Smooth muscle cell (in vitro differentiated cells): ENCODE results near the gene OTULINL. TPM values are rescaled to one million over a fixed set of nuclear protein-coding genes. Genes with fewer than 3 reads are reported as not detected.

Experiments
- DNase-seq: peaks from one replicate; lab custom pipeline; 2025; ENCODE audit not compliant: unreplicated experiment; lab: John Stamatoyannopoulos, UW
- H2AFZ ChIP-seq: fragments of 200-600 bp; sonication (generic); 2 replicates; pipeline ENCODE4 v1.6.0; 2016; ENCODE audit warnings: antibody characterized with exemption, low read depth, mild to moderate bottlenecking
- H3F3A ChIP-seq: fragments of 200-600 bp; sonication (generic); 2 replicates; pipeline ENCODE4 v1.6.0; 2017; ENCODE audit warnings: antibody characterized with exemption, low read depth
- H3K27ac ChIP-seq: fragments of 200-600 bp; sonication (generic); 2 replicates; pipeline ENCODE4 v1.5.1; 2016; ENCODE audit warnings: low read depth, mild to moderate bottlenecking
- H3K27me3 ChIP-seq: fragments of 200-600 bp; sonication (generic); 2 replicates; pipeline ENCODE4 v1.6.1; 2016; ENCODE audit warnings: low read depth, mild to moderate bottlenecking
- H3K36me3 ChIP-seq: fragments of 200-600 bp; sonication (generic); 2 replicates; pipeline ENCODE4 v1.5.1; 2016; ENCODE audit warnings: low read depth
- H3K4me1 ChIP-seq: fragments of 200-600 bp; sonication (generic); 2 replicates; pipeline ENCODE4 v1.5.1; 2016; ENCODE audit warnings: low read depth
- H3K4me2 ChIP-seq: fragments of 200-600 bp; sonication (generic); 2 replicates; pipeline ENCODE4 v1.6.0; 2016; ENCODE audit warnings: mild to moderate bottlenecking
- H3K4me3 ChIP-seq: fragments of 200-600 bp; sonication (generic); 2 replicates; pipeline ENCODE4 v1.5.1; 2016; ENCODE audit warnings: mild to moderate bottlenecking
- H3K79me2 ChIP-seq: fragments of 200-600 bp; sonication (generic); 2 replicates; pipeline ENCODE4 v1.6.0; 2016; ENCODE audit warnings: low read depth, mild to moderate bottlenecking
- H3K9ac ChIP-seq: fragments of 200-600 bp; sonication (generic); 2 replicates; pipeline ENCODE4 v1.6.0; 2016; ENCODE audit warnings: low read depth
- H3K9me3 ChIP-seq: fragments of 200-600 bp; sonication (generic); replicated peaks from 2 replicates; pipeline ENCODE4 v1.5.1; 2016; ENCODE audit warnings: low read depth
- H4K20me1 ChIP-seq: fragments of 200-600 bp; sonication (generic); 2 replicates; pipeline ENCODE4 v1.6.0; 2016; ENCODE audit warnings: low read depth
- CTCF ChIP-seq: fragments of 200-600 bp; sonication (generic); IDR thresholded peaks from 2 replicates; pipeline ENCODE4 v1.5.1; 2017; ENCODE audit warnings: borderline replicate concordance, mild to moderate bottlenecking, antibody characterized with exemption; ENCODE audit not compliant: insufficient read depth, poor library complexity, severe bottlenecking
- WGBS: methylation state at CpG from one replicate; pipeline ENCODE4 v1.1.7; 2016; ENCODE audit warnings: low lambda C conversion rate; 5-methylcytosine and 5-hydroxymethylcytosine counted together
- polyA plus RNA-seq: library from polyadenylated mRNA; unstranded; fragments of >200 nt; fragmentation: Nextera tagmentation; extraction: Ambion mirVana; gene quantifications from 2 replicates; pipeline ENCODE4 v1.2.1, GENCODE V29; 2016
- total RNA-seq: library from RNA; depleted of rRNA; stranded (reverse); fragments of >200 nt; gene quantifications from 2 replicates; pipeline ENCODE4 v1.2.3, GENCODE V29; 2014

Gene OTULINL
- total and polyA plus RNA-seq, 2 experiments from 2014 or later: 0.19 to 1.1 TPM

GRCh38 chr5:14582797-14583137 lies 1.2 kb downstream of the OTULINL start:
- peaks cover 8% of the 10 kb centered on the region for H3F3A ChIP-seq
- DNase-seq: no peak
- no peaks in the 10 kb centered on the region for H4K20me1 ChIP-seq
- no peak overlapping the region for H3K27ac ChIP-seq
- peaks cover 4% of the 10 kb centered on the region for H3K4me1 ChIP-seq
- peak overlapping the region; percentile 93 for H3K4me2 ChIP-seq
- no peaks in the 10 kb centered on the region for H3K79me2 ChIP-seq
- 46% methylated on average over 9 of the region's 9 CpGs for WGBS
- TF ChIP-seq CTCF: no peak
- no peaks in the 10 kb centered on the region for H3K9me3 ChIP-seq
- H3K36me3 ChIP-seq: no peaks in the 10 kb centered on the region
- no peak overlapping the region for H2AFZ ChIP-seq
- peak overlapping the region; percentile 71 for H3K4me3 ChIP-seq
- no peak overlapping the region for H3K9ac ChIP-seq
- H3K27me3 ChIP-seq: peaks cover 50% of the 10 kb centered on the region

GRCh38 chr5:14584848-14585247 lies 3.3 kb downstream of the OTULINL start:
- H3K9me3 ChIP-seq: no peaks in the 10 kb centered on the region
- H3K4me1 ChIP-seq: peaks cover 4% of the 10 kb centered on the region
- H3K4me3 ChIP-seq: no peak overlapping the region
- no peaks in the 10 kb centered on the region for H3K36me3 ChIP-seq
- peaks cover 36% of the 10 kb centered on the region for H3K27me3 ChIP-seq
- no peak for DNase-seq
- no peaks in the 10 kb centered on the region for H3K79me2 ChIP-seq
- WGBS: 97% methylated on average over 7 of the region's 7 CpGs
- no peaks in the 10 kb centered on the region for H4K20me1 ChIP-seq
- H3K9ac ChIP-seq: no peak overlapping the region
- no peak overlapping the region for H3K27ac ChIP-seq
- peaks cover 8% of the 10 kb centered on the region for H3F3A ChIP-seq
- no peak overlapping the region for H3K4me2 ChIP-seq
- H2AFZ ChIP-seq: no peak overlapping the region
- TF ChIP-seq CTCF: no peak

GRCh38 chr5:14587150-14587549 lies 5.6 kb downstream of the OTULINL start:
- H3K79me2 ChIP-seq: no peaks in the 10 kb centered on the region
- no peak overlapping the region for H3K4me2 ChIP-seq
- H3K4me1 ChIP-seq: peaks cover 3% of the 10 kb centered on the region
- H3K9ac ChIP-seq: no peak overlapping the region
- TF ChIP-seq CTCF: no peak
- H3K9me3 ChIP-seq: no peaks in the 10 kb centered on the region
- H3K4me3 ChIP-seq: no peak overlapping the region
- peaks cover 8% of the 10 kb centered on the region for H3F3A ChIP-seq
- no peaks in the 10 kb centered on the region for H4K20me1 ChIP-seq
- DNase-seq: no peak
- 91% methylated on average over 6 of the region's 6 CpGs for WGBS
- H3K36me3 ChIP-seq: no peaks in the 10 kb centered on the region
- no peak overlapping the region for H2AFZ ChIP-seq
- H3K27me3 ChIP-seq: peaks cover 27% of the 10 kb centered on the region
- no peak overlapping the region for H3K27ac ChIP-seq

- Histone ChIP-seq H3F3A (peaks cover 5% of the 10 kb centered on the region), H3K9ac (no peak overlapping the region), H3K36me3 (no peaks in the 10 kb centered on the region), H3K4me2 (no peak overlapping the region), H3K27ac (no peak overlapping the region), H3K4me1 (no peaks in the 10 kb centered on the region), H2AFZ (no peak overlapping the region), H3K27me3 (peaks cover 17% of the 10 kb centered on the region), H3K79me2 (no peaks in the 10 kb centered on the region), H3K4me3 (no peak overlapping the region), H4K20me1 (no peaks in the 10 kb centered on the region), H3K9me3 (no peaks in the 10 kb centered on the region)
- no peak for DNase-seq
- TF ChIP-seq CTCF: no peak
- 96% methylated on average over 2 of the region's 2 CpGs for WGBS
Measured at GRCh38 chr5:14588145-14588544, 6.6 kb downstream of the OTULINL start.
